GM21381 (cell line): ENCODE results near the gene TCTA.

Experiments used
- ATAC-seq: cut with Tn5 transposase; IDR thresholded peaks from one replicate; pipeline ENCODE4 v1.9.1; 2021; ENCODE audit warnings: mild to moderate bottlenecking, moderate library complexity; ENCODE audit not compliant: unreplicated experiment

Gene TCTA

GRCh38 chr3:49456466-49456865, 44.2 kb downstream of the TCTA start:
- ATAC-seq = no peak

GRCh38 chr3:49460188-49460890, 48.1 kb downstream of the TCTA start:
- ATAC-seq = no peak

GRCh38 chr3:49460956-49461355, 48.7 kb downstream of the TCTA start:
- ATAC-seq = no peak

GRCh38 chr3:49461443-49462171, 49.4 kb downstream of the TCTA start:
- no peak for ATAC-seq

DNA sequence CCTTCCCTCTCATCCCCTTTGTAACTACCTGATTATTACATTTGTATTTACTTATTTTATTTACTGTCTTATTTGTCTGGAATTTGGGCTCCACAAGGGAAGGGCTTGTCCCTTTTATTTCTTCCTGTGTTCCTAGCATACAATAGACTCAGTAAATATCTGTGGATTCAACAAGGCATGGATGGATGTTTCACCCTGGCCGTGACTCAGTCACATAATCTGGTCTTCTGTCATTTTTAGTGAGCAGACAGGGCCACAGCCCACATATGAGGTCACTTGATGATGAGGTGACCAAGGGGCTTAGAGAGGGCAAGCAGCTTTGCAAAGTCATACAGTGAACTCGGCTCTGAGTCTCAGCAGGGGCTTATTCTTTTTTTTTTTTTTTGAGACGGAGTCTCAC, 50.0 kb downstream of the TCTA start:
- no peak for ATAC-seq

DNA sequence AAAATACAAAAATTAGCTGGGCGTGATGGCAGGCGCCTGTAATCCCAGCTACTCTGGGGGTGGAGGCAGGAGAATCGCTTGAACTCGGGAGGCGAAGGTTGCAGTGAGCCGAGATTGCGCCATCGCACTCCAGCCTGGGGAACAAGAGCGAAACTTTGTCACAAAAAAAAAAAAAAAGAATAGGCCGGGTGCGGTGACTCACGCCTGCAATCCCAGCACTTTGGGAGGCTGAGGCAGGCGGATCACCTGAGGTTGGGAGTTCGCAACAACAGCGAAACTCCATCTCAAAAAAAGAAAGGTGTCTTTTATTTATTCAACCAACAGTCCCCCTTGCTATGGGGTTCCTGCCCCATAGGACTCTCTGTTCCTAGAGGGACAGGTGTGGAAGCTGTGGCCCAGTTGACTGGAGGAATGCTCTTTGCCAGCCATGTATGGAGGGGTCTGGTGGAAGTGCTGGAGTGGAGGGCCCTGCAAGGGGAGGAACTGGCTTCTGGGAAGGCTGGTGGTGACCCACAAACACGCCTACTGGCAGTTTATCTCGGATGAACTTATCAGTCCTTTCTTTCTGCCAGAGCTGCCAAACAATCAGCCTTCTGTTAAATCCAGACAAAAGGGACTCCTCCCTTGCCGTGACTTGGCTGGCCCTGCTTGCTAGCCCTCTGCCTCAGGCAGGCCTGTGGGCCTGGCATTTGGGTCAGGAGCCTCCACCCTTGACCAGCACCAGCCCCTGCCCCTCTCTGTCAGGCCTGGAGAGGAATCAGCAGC, 53.2 kb downstream of the TCTA start:
- no peak for ATAC-seq
